ENCODE results near the gene SELENOS. TPM values are rescaled to one million over a fixed set of nuclear protein-coding genes. Genes with fewer than 3 reads are reported as not detected.

SELENOS gene
- total RNA-seq, 1 donor from 2014 or later, result 84.8 TPM

GRCh38 chr15:101237251-101237650 lies 40.0 kb downstream of the SELENOS start:
- H3K27me3 Mint-ChIP-seq (ENCODE audit: low read depth), result no peaks in the 10 kb centered on the region
- peaks cover 35% of the 10 kb centered on the region for H3K4me1 Mint-ChIP-seq (ENCODE audit: low read depth)
- no peaks in the 10 kb centered on the region for H3K9me3 Mint-ChIP-seq (ENCODE audit: low read depth)
- H3K36me3 Mint-ChIP-seq (ENCODE audit: low read depth), result peaks cover 13% of the 10 kb centered on the region
- H3K4me3 Mint-ChIP-seq (ENCODE audit: unreplicated experiment), result no peak overlapping the region
- TF ChIP-seq, protein P1, sequence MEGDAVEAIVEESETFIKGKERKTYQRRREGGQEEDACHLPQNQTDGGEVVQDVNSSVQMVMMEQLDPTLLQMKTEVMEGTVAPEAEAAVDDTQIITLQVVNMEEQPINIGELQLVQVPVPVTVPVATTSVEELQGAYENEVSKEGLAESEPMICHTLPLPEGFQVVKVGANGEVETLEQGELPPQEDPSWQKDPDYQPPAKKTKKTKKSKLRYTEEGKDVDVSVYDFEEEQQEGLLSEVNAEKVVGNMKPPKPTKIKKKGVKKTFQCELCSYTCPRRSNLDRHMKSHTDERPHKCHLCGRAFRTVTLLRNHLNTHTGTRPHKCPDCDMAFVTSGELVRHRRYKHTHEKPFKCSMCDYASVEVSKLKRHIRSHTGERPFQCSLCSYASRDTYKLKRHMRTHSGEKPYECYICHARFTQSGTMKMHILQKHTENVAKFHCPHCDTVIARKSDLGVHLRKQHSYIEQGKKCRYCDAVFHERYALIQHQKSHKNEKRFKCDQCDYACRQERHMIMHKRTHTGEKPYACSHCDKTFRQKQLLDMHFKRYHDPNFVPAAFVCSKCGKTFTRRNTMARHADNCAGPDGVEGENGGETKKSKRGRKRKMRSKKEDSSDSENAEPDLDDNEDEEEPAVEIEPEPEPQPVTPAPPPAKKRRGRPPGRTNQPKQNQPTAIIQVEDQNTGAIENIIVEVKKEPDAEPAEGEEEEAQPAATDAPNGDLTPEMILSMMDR (IDR thresholded peaks at IDR 0.05), result no peak
- DNase-seq (ENCODE audit: low spot score), result no peak
- no peak overlapping the region for H3K27ac Mint-ChIP-seq (ENCODE audit: unreplicated experiment)

DNA sequence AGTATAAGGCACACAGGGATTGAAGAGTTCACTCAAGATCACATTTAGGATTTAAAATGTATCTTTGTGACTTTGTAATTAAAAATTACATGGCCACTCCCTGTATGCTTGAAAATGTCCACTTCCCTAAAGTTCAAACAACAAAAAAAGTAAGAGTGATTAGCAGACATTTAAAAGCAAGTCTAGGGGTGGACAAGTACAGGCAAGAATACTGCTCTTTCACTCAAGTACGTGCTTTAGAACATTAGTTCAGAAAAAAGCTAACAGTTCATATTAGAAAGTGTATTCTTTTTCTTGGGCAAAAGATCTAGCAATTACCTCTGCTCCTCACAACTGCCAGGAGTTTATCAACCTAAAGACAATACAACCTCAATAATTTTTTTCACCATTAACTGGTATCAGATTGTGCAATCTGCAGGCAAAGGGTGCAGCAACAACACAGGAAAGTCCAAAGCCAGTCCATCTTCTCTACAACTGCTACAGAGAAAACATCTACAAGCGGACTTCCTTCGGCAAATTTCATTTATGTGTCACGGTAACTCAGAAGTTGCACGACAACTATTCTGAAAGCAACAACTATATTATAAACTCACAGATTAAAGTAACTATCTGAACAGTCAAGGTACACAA lies 43.5 kb downstream of the SELENOS start:
- peaks cover 19% of the 10 kb centered on the region for H3K4me1 Mint-ChIP-seq (ENCODE audit: low read depth)
- H3K9me3 Mint-ChIP-seq (ENCODE audit: low read depth), result peaks cover 2% of the 10 kb centered on the region
- H3K27ac Mint-ChIP-seq (ENCODE audit: unreplicated experiment), result no peak overlapping the region
- H3K27me3 Mint-ChIP-seq (ENCODE audit: low read depth), result no peaks in the 10 kb centered on the region
- peaks cover 14% of the 10 kb centered on the region for H3K36me3 Mint-ChIP-seq (ENCODE audit: low read depth)
- no peak overlapping the region for H3K4me3 Mint-ChIP-seq (ENCODE audit: unreplicated experiment)
- TF ChIP-seq, protein P1 (IDR thresholded peaks at IDR 0.05), result no peak
- DNase-seq (ENCODE audit: low spot score), result no peak

DNA sequence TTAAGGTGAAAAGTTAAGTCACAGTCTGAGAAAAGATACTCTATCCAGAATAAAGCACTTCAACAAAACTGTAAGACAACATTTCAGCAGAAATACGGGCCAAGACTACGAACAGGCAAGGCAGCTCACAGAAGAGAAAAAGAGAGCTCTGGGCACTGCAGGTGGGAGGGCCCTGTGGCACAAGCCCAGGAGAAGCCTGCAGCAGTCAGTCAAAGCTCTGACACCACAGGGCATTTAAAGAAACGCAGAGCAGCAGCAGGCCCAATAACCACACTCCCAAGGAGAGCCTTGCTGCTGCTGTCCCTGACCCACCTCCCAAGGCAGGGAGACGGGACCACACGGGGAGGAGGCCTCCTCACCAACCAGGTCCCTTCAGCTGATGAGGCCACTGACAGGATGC lies 44.6 kb downstream of the SELENOS start:
- TF ChIP-seq, protein P1 (IDR thresholded peaks at IDR 0.05), result no peak
- H3K9me3 Mint-ChIP-seq (ENCODE audit: low read depth), result peaks cover 10% of the 10 kb centered on the region
- DNase-seq (ENCODE audit: low spot score), result no peak
- H3K27me3 Mint-ChIP-seq (ENCODE audit: low read depth), result no peaks in the 10 kb centered on the region
- H3K4me3 Mint-ChIP-seq (ENCODE audit: unreplicated experiment), result no peak overlapping the region
- H3K36me3 Mint-ChIP-seq (ENCODE audit: low read depth), result peaks cover 19% of the 10 kb centered on the region
- peak overlapping the region; percentile 42 for H3K27ac Mint-ChIP-seq (ENCODE audit: unreplicated experiment)
- H3K4me1 Mint-ChIP-seq (ENCODE audit: low read depth), result peaks cover 27% of the 10 kb centered on the region

GRCh38 chr15:101228313-101228712 lies 49.0 kb downstream of the SELENOS start:
- TF ChIP-seq, protein P1 (IDR thresholded peaks at IDR 0.05), result no peak
- Mint-ChIP-seq H3K27me3 (ENCODE audit: low read depth) (no peaks in the 10 kb centered on the region), H3K36me3 (ENCODE audit: low read depth) (peaks cover 9% of the 10 kb centered on the region), H3K4me3 (ENCODE audit: unreplicated experiment) (no peak overlapping the region), H3K9me3 (ENCODE audit: low read depth) (peaks cover 12% of the 10 kb centered on the region), H3K4me1 (ENCODE audit: low read depth) (peaks cover 34% of the 10 kb centered on the region), H3K27ac (ENCODE audit: unreplicated experiment) (no peak overlapping the region)
- DNase-seq (ENCODE audit: low spot score), result no peak

- Mint-ChIP-seq H3K36me3 (ENCODE audit: low read depth) (peaks cover 9% of the 10 kb centered on the region), H3K27ac (ENCODE audit: unreplicated experiment) (peak overlapping the region; percentile 20), H3K9me3 (ENCODE audit: low read depth) (peaks cover 12% of the 10 kb centered on the region), H3K27me3 (ENCODE audit: low read depth) (no peaks in the 10 kb centered on the region), H3K4me1 (ENCODE audit: low read depth) (peaks cover 40% of the 10 kb centered on the region), H3K4me3 (ENCODE audit: unreplicated experiment) (no peak overlapping the region)
- DNase-seq (ENCODE audit: low spot score), result no peak
- TF ChIP-seq, protein P1 (IDR thresholded peaks at IDR 0.05), result no peak
These were observed 51.6 kb downstream of the SELENOS start for GRCh38 chr15:101225658-101226057.

Other genes starting within 250 kb of the SELENOS start
- gene CHSY1, start 25.4 kb downstream of the SELENOS start, total RNA-seq, result 41.2 to 60.9 TPM (median 58.5 TPM) in 3 replicates
- 35.5 to 68.0 TPM (median 35.7 TPM) in 3 replicates for gene SNRPA1, start 17.8 kb upstream of the SELENOS start, total RNA-seq
- gene PCSK6, start 212.2 kb upstream of the SELENOS start, total RNA-seq, result 0.40 to 2.0 TPM (median 1.4 TPM) in 3 replicates

All from chondrocyte (in vitro differentiated cells).